Rectal smooth muscle tissue (tissue), 1 donor: ENCODE data around the gene PTCD1.
"Not testable (repeated sequence)": the region's sequence is repeated elsewhere in the genome, so short reads cannot be mapped to it uniquely, and the experiment has no call there.

ENCODE experiments used
- H3K27ac ChIP-seq: one replicate; pipeline ENCODE4 v1.7.0; 2013; ENCODE audit warnings: low read depth, low read length, inconsistent platforms
- H3K27me3 ChIP-seq: one replicate; pipeline ENCODE4 v1.7.0; 2013; ENCODE audit warnings: low read length; ENCODE audit not compliant: control insufficient read depth, insufficient read depth
- H3K36me3 ChIP-seq: one replicate; pipeline ENCODE4 v1.7.0; 2013; ENCODE audit warnings: low read length; ENCODE audit not compliant: control insufficient read depth, insufficient read depth
- H3K4me1 ChIP-seq: one replicate; pipeline ENCODE4 v1.7.0; 2013; ENCODE audit warnings: low read length; ENCODE audit not compliant: control insufficient read depth, insufficient read depth
- H3K4me3 ChIP-seq: one replicate; pipeline ENCODE4 v1.7.0; 2013; ENCODE audit warnings: low read length
- H3K9ac ChIP-seq: one replicate; pipeline ENCODE4 v1.7.0; 2013; ENCODE audit warnings: low read length

PTCD1 gene

DNA sequence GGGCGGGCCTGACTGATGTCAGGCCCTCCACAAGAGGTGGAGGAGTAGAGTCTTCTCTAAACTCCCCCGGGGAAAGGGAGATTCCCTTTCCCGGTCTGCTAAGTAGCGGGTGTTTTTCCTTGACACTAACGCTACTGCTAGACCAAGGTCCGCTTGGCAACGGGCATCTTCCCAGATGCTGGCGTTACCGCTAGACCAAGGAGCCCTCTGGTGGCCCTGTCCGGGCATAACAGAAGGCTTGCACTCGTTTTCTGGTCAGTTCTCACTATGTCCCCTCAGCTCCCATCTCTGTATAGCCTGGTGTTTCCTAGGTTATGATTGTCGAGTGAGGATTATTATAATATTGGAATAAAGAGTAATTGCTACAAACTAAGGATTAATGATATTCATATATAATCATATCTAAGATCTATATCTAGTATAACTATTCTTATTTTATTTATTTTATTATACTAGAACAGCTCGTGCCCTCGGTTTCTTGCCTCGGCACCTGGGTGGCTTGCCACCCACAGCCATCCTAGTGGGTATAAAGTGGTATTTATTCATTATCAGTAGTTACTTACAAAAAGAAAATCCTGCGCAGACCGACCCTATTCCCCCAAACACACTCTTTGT, 23.0 kb downstream of the PTCD1 start:
- peaks cover 43% of the 10 kb centered on the region for H3K36me3 ChIP-seq
- not testable (repeated sequence) for H3K27ac ChIP-seq, H3K27me3 ChIP-seq, H3K9ac ChIP-seq, H3K4me1 ChIP-seq, H3K4me3 ChIP-seq

DNA sequence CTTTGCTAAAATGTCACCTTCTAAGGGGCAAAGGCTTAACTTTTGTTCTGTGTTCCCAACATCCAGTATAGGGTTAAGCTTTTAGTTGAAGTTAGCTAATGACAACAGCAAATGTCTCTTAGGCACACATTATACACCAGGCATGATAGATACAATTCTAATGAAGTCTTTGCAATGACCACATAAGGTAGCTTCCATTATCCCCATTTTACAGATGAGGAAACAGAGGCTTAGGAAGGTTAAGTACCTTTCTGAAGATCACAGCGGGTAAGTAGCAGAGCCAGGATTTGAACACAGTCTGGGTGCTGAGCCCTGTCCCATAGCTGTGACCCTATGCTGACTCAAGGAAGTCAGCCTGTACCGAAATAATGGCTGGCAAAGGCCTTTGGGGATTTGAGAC, 28.0 kb downstream of the PTCD1 start:
- Histone ChIP-seq H3K36me3 (peaks cover 16% of the 10 kb centered on the region), H3K27me3 (no peaks in the 10 kb centered on the region), H3K9ac (no peak overlapping the region), H3K27ac (no peak overlapping the region), H3K4me1 (peaks cover 19% of the 10 kb centered on the region), H3K4me3 (no peak overlapping the region)

DNA sequence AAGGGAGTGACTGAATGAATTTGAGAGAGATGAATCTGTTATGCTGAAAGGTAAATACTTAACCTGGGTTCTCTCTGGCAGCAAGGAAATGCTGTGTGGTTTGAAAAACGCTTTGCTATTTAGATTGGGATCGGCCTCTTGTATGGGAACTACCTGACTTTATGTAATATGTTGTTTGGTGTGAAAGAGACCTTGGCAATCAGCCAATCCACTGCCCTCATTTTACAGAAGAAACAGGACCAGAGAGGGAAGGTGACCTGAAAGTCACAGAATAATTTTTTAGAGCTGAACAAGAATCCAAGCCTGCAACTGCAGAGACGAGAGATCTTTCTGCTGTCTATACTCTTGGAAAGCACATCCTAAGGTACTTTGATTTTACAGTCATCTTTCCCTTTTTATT, 28.8 kb downstream of the PTCD1 start:
- Histone ChIP-seq H3K27ac (peak overlapping the region; percentile 100), H3K36me3 (peaks cover 17% of the 10 kb centered on the region), H3K4me3 (peak overlapping the region; percentile 97), H3K4me1 (peaks cover 19% of the 10 kb centered on the region), H3K27me3 (no peaks in the 10 kb centered on the region), H3K9ac (no peak overlapping the region)

DNA sequence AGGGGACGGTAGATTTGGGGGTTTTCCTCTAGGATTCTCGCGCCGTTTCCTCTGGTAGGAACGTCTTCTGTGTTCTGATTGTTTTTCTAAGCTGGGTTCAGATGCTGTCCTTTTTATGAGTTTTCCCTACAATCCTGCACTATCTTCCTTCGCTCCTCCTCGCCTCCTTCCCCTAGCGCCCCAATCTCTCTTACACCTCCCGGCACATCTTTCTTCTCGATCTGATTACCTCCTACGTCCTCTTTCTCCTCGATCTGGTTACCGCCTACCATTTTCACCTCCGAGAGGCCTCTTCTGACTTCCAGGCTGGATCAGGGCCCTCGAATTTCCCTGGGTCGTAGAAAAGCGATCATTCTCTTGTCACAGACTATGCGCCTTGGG, 29.4 kb downstream of the PTCD1 start:
- H3K4me3 ChIP-seq: peak overlapping the region; percentile 97
- H3K9ac ChIP-seq: peak overlapping the region; percentile 89
- H3K4me1 ChIP-seq: peaks cover 24% of the 10 kb centered on the region
- peak overlapping the region; percentile 100 for H3K27ac ChIP-seq
- H3K27me3 ChIP-seq: no peaks in the 10 kb centered on the region
- peaks cover 20% of the 10 kb centered on the region for H3K36me3 ChIP-seq

DNA sequence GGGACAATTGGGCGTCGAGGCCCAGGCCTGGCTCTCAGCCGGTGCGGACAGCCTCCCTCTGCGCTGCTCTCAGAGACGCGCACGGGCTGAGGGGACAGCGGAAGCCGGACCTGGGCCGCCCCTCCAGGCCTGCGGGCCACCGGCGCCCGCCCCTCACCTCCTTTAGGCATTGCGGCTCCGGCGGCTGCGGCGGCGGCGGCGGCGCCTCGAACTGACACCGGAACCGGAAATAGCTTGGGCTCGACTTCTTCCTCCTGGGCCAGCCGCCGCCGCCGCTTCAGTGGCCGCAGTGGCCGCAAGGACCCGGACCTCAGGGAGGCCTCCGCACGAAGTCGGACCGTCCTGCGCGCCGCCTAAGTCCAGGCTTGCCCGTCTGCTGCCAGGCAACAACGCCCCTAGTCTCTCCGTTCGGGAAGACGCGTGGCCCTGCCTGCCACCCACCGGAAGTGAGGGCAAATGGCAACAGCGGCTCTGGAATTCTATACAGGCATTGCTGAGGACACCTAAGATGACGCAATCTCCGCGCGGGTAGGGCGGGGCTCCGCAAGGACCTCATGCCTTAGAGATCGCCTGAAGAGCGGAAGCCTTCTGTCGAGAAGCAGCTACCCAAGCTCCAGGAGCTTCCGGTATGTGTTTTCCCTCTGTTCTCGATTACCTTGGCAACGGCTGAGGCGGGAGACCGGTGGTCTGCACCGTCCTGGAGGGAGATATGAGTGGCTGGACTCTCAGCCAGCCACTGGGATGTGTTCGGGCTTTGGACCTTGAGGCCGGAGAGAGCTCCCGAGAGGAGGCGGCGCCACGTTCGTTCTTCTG, 30.0 kb downstream of the PTCD1 start, which contains the start of the genes BUD31 and PDAP1:
Gene BUD31, plus strand, starts transcription at position 591 of the 813 bp plus-strand sequence. CDS start 2,124 bp downstream, outside the sequence.
Gene PDAP1, minus strand, starts transcription at position 219 of the 813 bp plus-strand sequence. Its CDS starts 49 bp downstream, at position 170.
- H3K27me3 ChIP-seq: no peaks in the 10 kb centered on the region

DNA sequence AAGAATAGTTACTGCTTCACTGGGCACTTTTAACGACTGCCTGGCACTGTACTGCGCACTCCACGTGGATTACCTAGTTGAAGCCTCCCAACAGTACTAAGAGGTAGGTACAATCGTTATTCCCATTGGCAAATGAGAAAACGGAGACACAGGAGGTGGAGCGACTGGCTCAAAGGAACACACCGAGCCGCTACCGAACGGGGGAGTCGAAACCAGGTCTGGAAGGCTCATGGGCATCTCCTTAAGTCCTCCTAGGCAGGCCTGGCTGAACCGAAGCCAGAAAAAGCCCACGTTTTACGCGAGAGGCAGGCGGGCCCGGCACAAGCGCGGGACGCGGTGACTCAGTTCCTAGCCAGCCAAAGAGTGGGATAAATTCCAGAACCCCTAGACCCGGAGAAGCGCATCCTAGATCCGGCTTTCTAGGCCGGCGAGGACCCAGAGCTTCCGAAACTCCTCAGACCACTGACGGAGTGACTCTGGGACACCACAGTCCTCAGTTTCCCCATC, 30.7 kb downstream of the PTCD1 start:
- H3K27ac ChIP-seq: peak overlapping the region; percentile 100
- no peaks in the 10 kb centered on the region for H3K27me3 ChIP-seq
- H3K36me3 ChIP-seq: peaks cover 25% of the 10 kb centered on the region
- peak overlapping the region; percentile 97 for H3K4me3 ChIP-seq
- peak overlapping the region; percentile 97 for H3K9ac ChIP-seq
- H3K4me1 ChIP-seq: peaks cover 24% of the 10 kb centered on the region

More for the DNA sequence above, 30.0 kb downstream of the PTCD1 start, which contains the start of the genes BUD31 and PDAP1:
- peak within 1 kb of the TSS; percentile 97 for H3K4me3 ChIP-seq
- peak within 1 kb of the TSS; percentile 100 for H3K27ac ChIP-seq
- H3K4me1 ChIP-seq: peaks cover 24% of the 10 kb centered on the region
- peaks cover 25% of the 10 kb centered on the region for H3K36me3 ChIP-seq
- peak within 1 kb of the TSS; percentile 97 for H3K9ac ChIP-seq

DNA sequence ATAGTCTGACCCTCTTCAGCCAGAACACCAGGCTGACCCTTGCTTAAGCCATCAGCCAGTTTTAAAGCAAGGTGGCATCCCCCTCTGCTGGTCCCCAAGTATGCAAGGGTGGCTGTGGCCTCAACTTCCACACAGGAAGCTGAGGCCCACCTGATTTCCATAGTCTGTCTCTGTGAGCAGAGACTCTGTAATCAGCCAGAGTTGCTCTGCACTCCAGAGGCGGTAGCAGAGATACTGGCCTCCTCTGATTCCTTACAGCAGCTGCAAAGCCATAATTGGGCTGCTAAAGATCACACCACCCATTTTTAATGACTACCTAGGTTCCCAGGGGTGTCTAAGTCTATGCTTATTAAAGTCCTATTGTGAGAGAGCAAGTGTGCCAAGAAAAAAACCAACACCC, 32.0 kb downstream of the PTCD1 start:
- H3K27me3 ChIP-seq: no peaks in the 10 kb centered on the region
- H3K4me1 ChIP-seq: peaks cover 24% of the 10 kb centered on the region
- peaks cover 30% of the 10 kb centered on the region for H3K36me3 ChIP-seq
- no peak overlapping the region for H3K27ac ChIP-seq
- no peak overlapping the region for H3K4me3 ChIP-seq
- H3K9ac ChIP-seq: no peak overlapping the region

DNA sequence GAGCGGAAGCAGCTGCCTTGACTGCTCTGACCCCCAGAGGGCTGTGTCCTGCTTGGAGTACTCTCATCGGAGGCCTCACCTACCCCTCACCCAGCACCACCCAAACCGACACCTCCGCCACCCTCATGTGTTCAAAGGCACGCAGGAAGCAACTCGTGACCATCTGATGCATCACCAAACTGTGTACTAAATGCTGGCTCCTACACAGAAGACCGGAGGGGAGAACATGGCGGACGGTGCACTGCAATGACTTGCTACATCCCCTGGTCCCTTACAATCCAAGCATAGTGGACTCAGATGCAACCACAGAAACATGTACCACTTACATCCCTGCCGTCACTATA, 33.6 kb downstream of the PTCD1 start:
- Histone ChIP-seq H3K27ac (no peak overlapping the region), H3K4me3 (no peak overlapping the region), H3K36me3 (peaks cover 30% of the 10 kb centered on the region), H3K4me1 (peaks cover 24% of the 10 kb centered on the region), H3K27me3 (no peaks in the 10 kb centered on the region), H3K9ac (no peak overlapping the region)

DNA sequence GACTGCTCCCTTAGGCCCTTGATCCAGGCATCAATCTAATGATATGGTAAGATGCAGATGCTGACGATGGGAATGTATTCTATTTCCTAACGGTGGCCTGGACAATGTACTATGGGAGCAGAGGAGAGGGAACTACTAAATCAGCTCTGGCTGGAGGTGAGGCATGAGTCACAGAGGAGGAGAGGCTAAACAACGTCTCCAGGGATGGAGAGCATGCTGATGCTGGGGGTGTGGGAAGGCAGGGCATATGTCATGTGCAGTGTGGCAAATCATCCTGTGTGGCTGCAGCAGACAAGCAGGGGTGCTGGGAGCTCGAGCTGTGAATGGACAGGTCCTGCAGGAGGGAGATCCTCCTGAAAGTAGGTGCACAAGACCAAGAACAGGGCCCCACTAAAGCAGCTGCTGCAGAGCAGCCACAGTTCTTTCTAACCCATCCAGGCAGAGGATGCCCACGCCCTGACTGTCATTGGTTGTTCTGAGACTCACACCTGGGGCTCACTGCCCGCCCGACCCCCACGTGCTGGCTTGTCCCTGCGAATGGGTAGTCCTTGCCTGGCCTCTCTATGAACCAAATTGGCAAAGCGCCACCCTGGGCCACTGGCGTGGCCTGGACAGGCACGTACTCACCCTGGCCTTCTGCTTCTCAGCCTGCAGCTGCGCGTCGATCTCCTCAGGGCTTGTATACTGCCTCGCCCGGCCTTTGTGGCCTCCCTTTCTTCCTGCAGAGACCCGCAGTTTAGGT, 34.2 kb downstream of the PTCD1 start:
- peaks cover 36% of the 10 kb centered on the region for H3K36me3 ChIP-seq
- H3K9ac ChIP-seq: no peak overlapping the region
- peaks cover 21% of the 10 kb centered on the region for H3K4me1 ChIP-seq
- no peak overlapping the region for H3K4me3 ChIP-seq
- H3K27me3 ChIP-seq: no peaks in the 10 kb centered on the region
- no peak overlapping the region for H3K27ac ChIP-seq

DNA sequence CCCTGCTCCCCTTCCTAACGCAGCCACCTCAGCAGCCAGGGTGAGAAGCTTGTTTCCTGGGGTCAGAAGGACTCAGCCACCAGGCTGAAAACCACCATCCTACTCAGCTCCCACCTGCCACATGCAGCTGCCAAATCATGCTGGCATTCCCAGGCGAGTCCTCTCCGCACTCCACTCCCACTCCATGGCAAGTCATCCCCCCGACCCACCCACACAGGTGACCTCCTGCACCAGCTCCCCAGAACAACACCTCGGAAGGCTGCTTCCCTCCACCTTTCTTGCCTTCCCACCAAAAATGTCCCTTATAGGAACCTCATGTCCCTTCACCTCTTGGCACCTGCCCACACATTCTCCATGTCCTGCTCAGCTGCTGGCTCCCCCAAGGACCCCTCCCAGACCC, 34.8 kb downstream of the PTCD1 start:
- H3K9ac ChIP-seq: no peak overlapping the region
- H3K4me1 ChIP-seq: peaks cover 21% of the 10 kb centered on the region
- no peak overlapping the region for H3K27ac ChIP-seq
- peaks cover 39% of the 10 kb centered on the region for H3K36me3 ChIP-seq
- H3K27me3 ChIP-seq: no peaks in the 10 kb centered on the region
- H3K4me3 ChIP-seq: no peak overlapping the region

DNA sequence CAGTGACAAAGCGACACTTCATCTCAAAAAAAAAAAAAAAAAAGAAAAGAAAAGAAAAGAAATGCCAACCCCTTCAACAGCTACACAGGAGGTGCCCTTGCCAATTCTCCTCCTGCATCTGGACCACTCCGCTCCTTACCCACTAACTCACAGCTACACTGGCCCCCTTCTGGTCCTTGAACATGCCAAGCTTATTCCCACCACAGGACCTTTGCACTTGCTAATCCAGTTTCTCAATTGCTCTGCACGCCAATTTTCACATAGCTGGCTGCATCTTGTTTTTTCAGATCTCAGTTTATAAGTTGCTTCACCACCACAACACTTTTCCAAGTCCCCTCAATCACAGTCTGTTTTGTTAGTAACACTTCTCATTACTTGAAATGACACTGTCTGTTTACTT, 35.7 kb downstream of the PTCD1 start:
- Histone ChIP-seq H3K36me3 (peaks cover 43% of the 10 kb centered on the region), H3K4me1 (peaks cover 21% of the 10 kb centered on the region), H3K27me3 (no peaks in the 10 kb centered on the region), H3K27ac (no peak overlapping the region), H3K4me3 (no peak overlapping the region), H3K9ac (no peak overlapping the region)

DNA sequence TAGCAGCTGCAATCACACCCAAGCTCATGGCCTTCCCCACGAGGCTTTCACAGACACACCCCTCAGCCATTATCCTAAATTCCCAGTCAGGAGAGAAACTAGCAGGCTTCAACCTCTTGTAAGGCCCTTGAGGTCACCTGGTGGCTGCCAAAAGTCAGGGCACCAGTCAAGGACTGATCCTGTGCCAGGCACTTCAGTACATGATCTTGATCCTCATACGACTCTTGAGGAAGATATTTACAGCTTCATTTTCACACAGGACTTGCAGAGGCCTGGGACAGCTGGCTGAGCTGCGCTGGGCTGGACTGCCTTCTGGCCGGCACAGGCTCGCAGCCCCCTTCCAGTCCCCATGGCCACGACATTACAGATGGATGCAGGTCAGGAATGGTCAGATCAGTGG, 39.0 kb downstream of the PTCD1 start:
- Histone ChIP-seq H3K4me3 (no peak overlapping the region), H3K4me1 (peaks cover 3% of the 10 kb centered on the region), H3K27ac (no peak overlapping the region), H3K9ac (no peak overlapping the region), H3K27me3 (no peaks in the 10 kb centered on the region), H3K36me3 (peaks cover 57% of the 10 kb centered on the region)
